HepG2 (cell line): ENCODE results near the gene ABHD13. TPM values are rescaled to one million over a fixed set of nuclear protein-coding genes. Genes with fewer than 3 reads are reported as not detected.

Experiments
- AGO2 ChIP-seq: fragments of 200-400 bp; formaldehyde crosslinking; optimal IDR thresholded peaks from 2 replicates; pipeline ENCODE3; 2017; ENCODE audit warnings: mild to moderate bottlenecking, low read depth, low read length, moderate library complexity
- ARNTL ChIP-seq: sonication (generic); formaldehyde crosslinking; IDR thresholded peaks from 2 replicates; pipeline ENCODE4 v1.4.0; 2020; ENCODE audit warnings: mild to moderate bottlenecking, missing genetic modification reagents
- DMAP1 ChIP-seq: IDR thresholded peaks from 2 replicates; pipeline ENCODE4 v1.6.1; 2016
- HMGA1 ChIP-seq: sonication (generic); formaldehyde crosslinking; conservative IDR thresholded peaks from 2 replicates; pipeline ENCODE4 v1.4.0; 2020; ENCODE audit warnings: missing genetic modification reagents
- IRF2 ChIP-seq: IDR thresholded peaks from 2 replicates; pipeline ENCODE4 v1.6.1; 2018; ENCODE audit warnings: missing genetic modification reagents, missing compliant biosample characterization
- MYNN ChIP-seq: sonication (generic); formaldehyde crosslinking; IDR thresholded peaks from 2 replicates; pipeline ENCODE4 v1.4.0; 2020; ENCODE audit warnings: mild to moderate bottlenecking, low read depth, missing genetic modification reagents
- NFIB ChIP-seq: sonication (generic); formaldehyde crosslinking; IDR thresholded peaks from 2 replicates; pipeline ENCODE4 v1.9.0; 2021; ENCODE audit warnings: missing genetic modification reagents, mild to moderate bottlenecking, borderline replicate concordance
- RBM22 ChIP-seq: fragments of 200-400 bp; formaldehyde crosslinking; optimal IDR thresholded peaks from 2 replicates; pipeline ENCODE3; 2017; ENCODE audit warnings: mild to moderate bottlenecking, low read length, moderate library complexity
- STAG1 ChIP-seq: sonication (generic); formaldehyde crosslinking; IDR thresholded peaks from 2 replicates; pipeline ENCODE4 v1.4.0; 2020; ENCODE audit warnings: missing genetic modification reagents
- TCF12 ChIP-seq, 2 experiments: fragments of 450-650 bp in 1 of 2; sonication (generic) in 1 of 2; formaldehyde crosslinking in 1 of 2; IDR thresholded peaks; 2 replicates each; pipeline versions ENCODE4 v1.6.1 to v1.8.0; 2017 to 2022; ENCODE audit warnings: antibody characterized with exemption in 1 of 2, mild to moderate bottlenecking in 1 of 2, missing genetic modification reagents in 1 of 2, moderate library complexity in 1 of 2
- TP53 ChIP-seq: sonication (generic); formaldehyde crosslinking; conservative IDR thresholded peaks from 2 replicates; pipeline ENCODE4 v1.4.0; 2020; ENCODE audit warnings: missing genetic modification reagents
- TRIM24 ChIP-seq: sonication (generic); formaldehyde crosslinking; IDR thresholded peaks from 2 replicates; pipeline ENCODE4 v1.8.0; 2022; ENCODE audit warnings: mild to moderate bottlenecking, missing genetic modification reagents
- ZNF274 ChIP-seq: sonication (generic); formaldehyde crosslinking; IDR thresholded peaks from 2 replicates; pipeline ENCODE4 v1.5.1; 2020; ENCODE audit warnings: mild to moderate bottlenecking, missing genetic modification reagents
- ZNF367 ChIP-seq: sonication (generic); formaldehyde crosslinking; IDR thresholded peaks from 2 replicates; pipeline ENCODE4 v1.4.0; 2020; ENCODE audit warnings: missing genetic modification reagents, borderline replicate concordance
- ZNF441 ChIP-seq: sonication (generic); formaldehyde crosslinking; IDR thresholded peaks from 2 replicates; pipeline ENCODE4 v1.7.0; 2021; ENCODE audit warnings: missing genetic modification reagents, borderline replicate concordance
- ZNF607 ChIP-seq: sonication (generic); formaldehyde crosslinking; IDR thresholded peaks from 2 replicates; pipeline ENCODE4 v1.5.1; 2020; ENCODE audit warnings: missing genetic modification reagents, mild to moderate bottlenecking, borderline replicate concordance
- ZNF839 ChIP-seq: sonication (generic); formaldehyde crosslinking; IDR thresholded peaks from 2 replicates; pipeline ENCODE4 v1.4.0; 2020; ENCODE audit warnings: missing genetic modification reagents, mild to moderate bottlenecking, borderline replicate concordance
- ZSCAN21 ChIP-seq: sonication (generic); formaldehyde crosslinking; IDR thresholded peaks from 2 replicates; pipeline ENCODE4 v1.8.0; 2022; ENCODE audit warnings: mild to moderate bottlenecking, missing genetic modification reagents, moderate library complexity, borderline replicate concordance
- polyA plus RNA-seq, 8 experiments: library from polyadenylated mRNA; depleted of rRNA in 3 of 8; stranded (reverse) in 7 of 8; unstranded in 1 of 8; fragments of >200 nt; fragmentation: Illumina TruSeq in 4 of 8; extraction: Trizol in 4 of 8; gene quantifications; 2 replicates each; pipeline versions ENCODE4 v1.2.1 to v1.2.3, GENCODE V29; 2011 to 2016; ENCODE audit warnings: low read depth in 4 of 8, missing spikeins in 1 of 8, mixed read lengths in 1 of 8; ENCODE audit not compliant: insufficient read depth in 1 of 8
- total RNA-seq, 5 experiments: library from RNA; depleted of rRNA; stranded (reverse); fragments of >200 nt; fragmentation: Illumina TruSeq; extraction: Trizol; gene quantifications; 2 replicates each; pipeline ENCODE4 v1.2.3, GENCODE V29; 2016; ENCODE audit warnings: low read depth in 1 of 5
- TF ChIP-seq, protein P1 (sequence below): sonication (generic); formaldehyde crosslinking; IDR thresholded peaks from 2 replicates; pipeline ENCODE4 v1.4.0; 2020; ENCODE audit warnings: missing genetic modification reagents
- TF ChIP-seq, protein P2 (sequence below): sonication (generic); formaldehyde crosslinking; IDR thresholded peaks from 2 replicates; pipeline ENCODE4 v1.4.0; 2020; ENCODE audit warnings: missing genetic modification reagents
- TF ChIP-seq, protein P3 (sequence below): sonication (generic); formaldehyde crosslinking; IDR thresholded peaks from 2 replicates; pipeline ENCODE4 v1.4.0; 2020; ENCODE audit warnings: missing genetic modification reagents
- TF ChIP-seq, protein P4 (sequence below): sonication (generic); formaldehyde crosslinking; IDR thresholded peaks from 2 replicates; pipeline ENCODE4 v1.8.0; 2022; ENCODE audit warnings: mild to moderate bottlenecking, missing genetic modification reagents
- TF ChIP-seq, protein P5 (sequence below): sonication (generic); formaldehyde crosslinking; IDR thresholded peaks from 2 replicates; pipeline ENCODE4 v1.4.0; 2020; ENCODE audit warnings: missing genetic modification reagents
- TF ChIP-seq, protein P6 (sequence below): sonication (generic); formaldehyde crosslinking; IDR thresholded peaks from 2 replicates; pipeline ENCODE4 v1.5.0; 2020; ENCODE audit warnings: missing genetic modification reagents

ABHD13 gene
- total and polyA plus RNA-seq, 2 of the 13 experiments (the other 11 are each of a cell fraction or from before 2014, with no cell fraction given) = 4.3 to 6.2 TPM

DNA sequence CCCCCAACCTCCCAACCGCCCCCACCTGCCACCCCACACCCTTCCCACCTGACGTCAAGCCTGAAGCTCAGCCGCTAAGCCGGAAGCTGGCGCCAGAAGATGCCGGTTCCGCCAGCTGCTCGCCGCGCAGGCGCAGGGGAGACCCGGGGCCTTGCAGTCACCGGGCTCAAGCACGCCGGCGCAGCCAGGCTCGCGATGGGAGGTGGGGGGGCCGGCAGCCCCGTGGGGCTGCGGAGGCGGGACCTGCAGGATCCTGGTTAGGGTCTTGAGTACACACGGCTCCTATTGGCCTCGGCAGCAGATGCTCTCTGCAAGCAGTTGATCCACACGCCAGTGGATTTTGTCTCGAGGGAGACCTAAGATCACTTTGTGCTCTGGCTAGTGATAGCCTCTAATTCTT is 2.8 kb upstream of the ABHD13 start, which contains the start of gene LIG4 (continued):
- TF ChIP-seq AGO2 = peak; percentile 59
- TF ChIP-seq, protein P1, sequence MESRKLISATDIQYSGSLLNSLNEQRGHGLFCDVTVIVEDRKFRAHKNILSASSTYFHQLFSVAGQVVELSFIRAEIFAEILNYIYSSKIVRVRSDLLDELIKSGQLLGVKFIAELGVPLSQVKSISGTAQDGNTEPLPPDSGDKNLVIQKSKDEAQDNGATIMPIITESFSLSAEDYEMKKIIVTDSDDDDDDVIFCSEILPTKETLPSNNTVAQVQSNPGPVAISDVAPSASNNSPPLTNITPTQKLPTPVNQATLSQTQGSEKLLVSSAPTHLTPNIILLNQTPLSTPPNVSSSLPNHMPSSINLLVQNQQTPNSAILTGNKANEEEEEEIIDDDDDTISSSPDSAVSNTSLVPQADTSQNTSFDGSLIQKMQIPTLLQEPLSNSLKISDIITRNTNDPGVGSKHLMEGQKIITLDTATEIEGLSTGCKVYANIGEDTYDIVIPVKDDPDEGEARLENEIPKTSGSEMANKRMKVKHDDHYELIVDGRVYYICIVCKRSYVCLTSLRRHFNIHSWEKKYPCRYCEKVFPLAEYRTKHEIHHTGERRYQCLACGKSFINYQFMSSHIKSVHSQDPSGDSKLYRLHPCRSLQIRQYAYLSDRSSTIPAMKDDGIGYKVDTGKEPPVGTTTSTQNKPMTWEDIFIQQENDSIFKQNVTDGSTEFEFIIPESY (CRISPR knock-in tag) = no peak
- TF ChIP-seq, protein P2, sequence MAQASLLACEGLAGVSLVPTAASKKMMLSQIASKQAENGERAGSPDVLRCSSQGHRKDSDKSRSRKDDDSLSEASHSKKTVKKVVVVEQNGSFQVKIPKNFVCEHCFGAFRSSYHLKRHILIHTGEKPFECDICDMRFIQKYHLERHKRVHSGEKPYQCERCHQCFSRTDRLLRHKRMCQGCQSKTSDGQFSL (CRISPR knock-in tag) = peak; percentile 96
- TF ChIP-seq ZNF839 (CRISPR knock-in tag) = no peak
- TF ChIP-seq, protein P3, sequence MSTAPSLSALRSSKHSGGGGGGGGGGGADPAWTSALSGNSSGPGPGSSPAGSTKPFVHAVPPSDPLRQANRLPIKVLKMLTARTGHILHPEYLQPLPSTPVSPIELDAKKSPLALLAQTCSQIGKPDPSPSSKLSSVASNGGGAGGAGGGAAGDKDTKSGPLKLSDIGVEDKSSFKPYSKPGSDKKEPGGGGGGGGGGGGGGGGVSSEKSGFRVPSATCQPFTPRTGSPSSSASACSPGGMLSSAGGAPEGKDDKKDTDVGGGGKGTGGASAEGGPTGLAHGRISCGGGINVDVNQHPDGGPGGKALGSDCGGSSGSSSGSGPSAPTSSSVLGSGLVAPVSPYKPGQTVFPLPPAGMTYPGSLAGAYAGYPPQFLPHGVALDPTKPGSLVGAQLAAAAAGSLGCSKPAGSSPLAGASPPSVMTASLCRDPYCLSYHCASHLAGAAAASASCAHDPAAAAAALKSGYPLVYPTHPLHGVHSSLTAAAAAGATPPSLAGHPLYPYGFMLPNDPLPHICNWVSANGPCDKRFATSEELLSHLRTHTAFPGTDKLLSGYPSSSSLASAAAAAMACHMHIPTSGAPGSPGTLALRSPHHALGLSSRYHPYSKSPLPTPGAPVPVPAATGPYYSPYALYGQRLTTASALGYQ (CRISPR knock-in tag) = no peak
- TF ChIP-seq ZNF441 (CRISPR knock-in tag) = no peak
- TF ChIP-seq, protein P4, sequence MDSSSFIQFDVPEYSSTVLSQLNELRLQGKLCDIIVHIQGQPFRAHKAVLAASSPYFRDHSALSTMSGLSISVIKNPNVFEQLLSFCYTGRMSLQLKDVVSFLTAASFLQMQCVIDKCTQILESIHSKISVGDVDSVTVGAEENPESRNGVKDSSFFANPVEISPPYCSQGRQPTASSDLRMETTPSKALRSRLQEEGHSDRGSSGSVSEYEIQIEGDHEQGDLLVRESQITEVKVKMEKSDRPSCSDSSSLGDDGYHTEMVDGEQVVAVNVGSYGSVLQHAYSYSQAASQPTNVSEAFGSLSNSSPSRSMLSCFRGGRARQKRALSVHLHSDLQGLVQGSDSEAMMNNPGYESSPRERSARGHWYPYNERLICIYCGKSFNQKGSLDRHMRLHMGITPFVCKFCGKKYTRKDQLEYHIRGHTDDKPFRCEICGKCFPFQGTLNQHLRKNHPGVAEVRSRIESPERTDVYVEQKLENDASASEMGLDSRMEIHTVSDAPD (CRISPR knock-in tag) = no peak
- TF ChIP-seq, protein P5, sequence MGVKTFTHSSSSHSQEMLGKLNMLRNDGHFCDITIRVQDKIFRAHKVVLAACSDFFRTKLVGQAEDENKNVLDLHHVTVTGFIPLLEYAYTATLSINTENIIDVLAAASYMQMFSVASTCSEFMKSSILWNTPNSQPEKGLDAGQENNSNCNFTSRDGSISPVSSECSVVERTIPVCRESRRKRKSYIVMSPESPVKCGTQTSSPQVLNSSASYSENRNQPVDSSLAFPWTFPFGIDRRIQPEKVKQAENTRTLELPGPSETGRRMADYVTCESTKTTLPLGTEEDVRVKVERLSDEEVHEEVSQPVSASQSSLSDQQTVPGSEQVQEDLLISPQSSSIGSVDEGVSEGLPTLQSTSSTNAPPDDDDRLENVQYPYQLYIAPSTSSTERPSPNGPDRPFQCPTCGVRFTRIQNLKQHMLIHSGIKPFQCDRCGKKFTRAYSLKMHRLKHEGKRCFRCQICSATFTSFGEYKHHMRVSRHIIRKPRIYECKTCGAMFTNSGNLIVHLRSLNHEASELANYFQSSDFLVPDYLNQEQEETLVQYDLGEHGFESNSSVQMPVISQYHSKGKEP (CRISPR knock-in tag) = no peak
- no peak for TF ChIP-seq ZSCAN21
- TF ChIP-seq, protein P6, sequence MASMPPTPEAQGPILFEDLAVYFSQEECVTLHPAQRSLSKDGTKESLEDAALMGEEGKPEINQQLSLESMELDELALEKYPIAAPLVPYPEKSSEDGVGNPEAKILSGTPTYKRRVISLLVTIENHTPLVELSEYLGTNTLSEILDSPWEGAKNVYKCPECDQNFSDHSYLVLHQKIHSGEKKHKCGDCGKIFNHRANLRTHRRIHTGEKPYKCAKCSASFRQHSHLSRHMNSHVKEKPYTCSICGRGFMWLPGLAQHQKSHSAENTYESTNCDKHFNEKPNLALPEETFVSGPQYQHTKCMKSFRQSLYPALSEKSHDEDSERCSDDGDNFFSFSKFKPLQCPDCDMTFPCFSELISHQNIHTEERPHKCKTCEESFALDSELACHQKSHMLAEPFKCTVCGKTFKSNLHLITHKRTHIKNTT = no peak
- no peak for TF ChIP-seq ZNF607
- TF ChIP-seq MYNN = no peak
- TF ChIP-seq TRIM24 (CRISPR knock-in tag) = no peak
- no peak for TF ChIP-seq RBM22
- no peak for TF ChIP-seq HMGA1 (CRISPR knock-in tag)
- TF ChIP-seq ARNTL = no peak
- TF ChIP-seq TP53 (CRISPR knock-in tag) = no peak
- TF ChIP-seq ZNF274 (CRISPR knock-in tag) = no peak
- TF ChIP-seq ZNF367 = no peak
- TF ChIP-seq IRF2 (CRISPR knock-in tag) = no peak
- no peak for TF ChIP-seq STAG1
- no peak; the same call in 1 of the 2 replicates for TF ChIP-seq DMAP1
- no peak for TF ChIP-seq NFIB (CRISPR knock-in tag)
- TF ChIP-seq TCF12 (IDR thresholded peaks at IDR 0.05) = no peak
- no peak for TF ChIP-seq TCF12 (CRISPR knock-in tag; IDR thresholded peaks at IDR 0.05)
